Uterus (tissue), 2 donors: ENCODE results near the gene ADSL.
"Not testable (repeated sequence)": the region's sequence is repeated elsewhere in the genome, so short reads cannot be mapped to it uniquely, and the experiment has no call there.

Experiments used
- CTCF ChIP-seq, 4 experiments: fragments of 200-600 bp in 2 of 4; fragments of 450-650 bp in 2 of 4; sonication (generic) in 2 of 4; IDR thresholded peaks; one replicate each; pipeline ENCODE4 v1.5.1; 2016 to 2019; ENCODE audit warnings: antibody characterized with exemption in 4 of 4, mild to moderate bottlenecking in 2 of 4, moderate library complexity in 1 of 4
- POLR2A ChIP-seq, 2 donors: fragments of 450-650 bp; IDR thresholded peaks; one replicate each; pipeline ENCODE4 v1.6.1; 2016; ENCODE audit warnings: antibody characterized with exemption in 2 of 2, mild to moderate bottlenecking in 1 of 2, moderate library complexity in 1 of 2

- not testable (repeated sequence) for TF ChIP-seq CTCF, POLR2A (IDR thresholded peaks at IDR 0.05)
Measured at GRCh38 chr22:40311646-40312045, 34.7 kb upstream of the ADSL start.
